HEK293 (cell line): ENCODE results near the gene NAPSA.

Source experiments
- ELK4 ChIP-seq: IDR thresholded peaks from 2 replicates; pipeline ENCODE4 v1.6.1; 2011; ENCODE audit warnings: mild to moderate bottlenecking, low read depth, low read length, borderline replicate concordance
- GLIS2 ChIP-seq: fragments of 450-650 bp; formaldehyde crosslinking; IDR thresholded peaks from 2 replicates; pipeline ENCODE4 v1.5.1; 2016; ENCODE audit warnings: missing biosample characterization, missing genetic modification characterization
- KLF17 ChIP-seq: fragments of 450-650 bp; formaldehyde crosslinking; IDR thresholded peaks from 2 replicates; pipeline ENCODE4 v1.5.1; 2016; ENCODE audit warnings: missing biosample characterization, missing genetic modification characterization
- MYNN ChIP-seq: fragments of 450-650 bp; formaldehyde crosslinking; IDR thresholded peaks from 2 replicates; pipeline ENCODE4 v1.5.1; 2016; ENCODE audit warnings: missing biosample characterization, missing genetic modification characterization, borderline replicate concordance
- MZF1 ChIP-seq: fragments of 450-650 bp; formaldehyde crosslinking; IDR thresholded peaks from 2 replicates; pipeline ENCODE4 v1.5.1; 2017; ENCODE audit warnings: missing biosample characterization, missing genetic modification characterization, borderline replicate concordance
- OSR2 ChIP-seq: fragments of 450-650 bp; formaldehyde crosslinking; IDR thresholded peaks from 2 replicates; pipeline ENCODE4 v1.5.1; 2016; ENCODE audit warnings: missing biosample characterization, missing genetic modification characterization
- OVOL3 ChIP-seq: fragments of 450-650 bp; formaldehyde crosslinking; IDR thresholded peaks from 2 replicates; pipeline ENCODE4 v1.5.1; 2016; ENCODE audit warnings: missing biosample characterization, missing genetic modification characterization
- PRDM1 ChIP-seq: fragments of 450-650 bp; formaldehyde crosslinking; IDR thresholded peaks from 2 replicates; pipeline ENCODE4; 2016; ENCODE audit warnings: missing biosample characterization, missing genetic modification characterization
- PRDM6 ChIP-seq: fragments of 450-650 bp; formaldehyde crosslinking; IDR thresholded peaks from 2 replicates; pipeline ENCODE4 v1.5.1; 2017; ENCODE audit warnings: missing biosample characterization, missing genetic modification characterization
- YY2 ChIP-seq: fragments of 450-650 bp; formaldehyde crosslinking; IDR thresholded peaks from 2 replicates; pipeline ENCODE4 v1.5.1; 2016; ENCODE audit warnings: missing biosample characterization, missing genetic modification characterization
- ZEB2 ChIP-seq: fragments of 450-650 bp; formaldehyde crosslinking; IDR thresholded peaks from 2 replicates; pipeline ENCODE4 v1.5.1; 2016; ENCODE audit warnings: missing biosample characterization, missing genetic modification characterization
- ZFHX2 ChIP-seq: fragments of 450-650 bp; formaldehyde crosslinking; conservative IDR thresholded peaks from 2 replicates; pipeline ENCODE4 v1.5.1; 2016; ENCODE audit warnings: missing biosample characterization, missing genetic modification characterization
- ZNF132 ChIP-seq: fragments of 450-650 bp; formaldehyde crosslinking; IDR thresholded peaks from 2 replicates; pipeline ENCODE4 v1.5.1; 2017; ENCODE audit warnings: missing biosample characterization, missing genetic modification characterization, borderline replicate concordance
- ZNF146 ChIP-seq: fragments of 450-650 bp; formaldehyde crosslinking; IDR thresholded peaks from 2 replicates; pipeline ENCODE4 v1.5.1; 2016; ENCODE audit warnings: missing biosample characterization, missing genetic modification characterization
- ZNF2 ChIP-seq: fragments of 450-650 bp; formaldehyde crosslinking; IDR thresholded peaks from 2 replicates; pipeline ENCODE4 v1.5.1; 2016; ENCODE audit warnings: missing biosample characterization, missing genetic modification characterization
- ZNF335 ChIP-seq: fragments of 450-650 bp; formaldehyde crosslinking; conservative IDR thresholded peaks from 2 replicates; pipeline ENCODE4 v1.5.1; 2016; ENCODE audit warnings: missing biosample characterization, missing genetic modification characterization
- ZNF416 ChIP-seq: fragments of 450-650 bp; formaldehyde crosslinking; IDR thresholded peaks from 2 replicates; pipeline ENCODE4 v1.5.1; 2016; ENCODE audit warnings: missing biosample characterization, missing genetic modification characterization
- ZNF488 ChIP-seq: fragments of 450-650 bp; formaldehyde crosslinking; IDR thresholded peaks from 2 replicates; pipeline ENCODE4 v1.5.1; 2016; ENCODE audit warnings: missing biosample characterization, missing genetic modification characterization
- ZNF530 ChIP-seq: fragments of 450-650 bp; formaldehyde crosslinking; IDR thresholded peaks from 2 replicates; pipeline ENCODE4 v1.5.1; 2016; ENCODE audit warnings: low read depth, missing biosample characterization, missing genetic modification characterization
- ZNF560 ChIP-seq: fragments of 450-650 bp; formaldehyde crosslinking; IDR thresholded peaks from 2 replicates; pipeline ENCODE4 v1.5.1; 2017; ENCODE audit warnings: missing biosample characterization, missing genetic modification characterization, borderline replicate concordance
- ZNF561 ChIP-seq: fragments of 450-650 bp; IDR thresholded peaks from 2 replicates; pipeline ENCODE4 v1.5.1; 2018; ENCODE audit warnings: missing biosample characterization, missing genetic modification characterization, borderline replicate concordance
- ZNF596 ChIP-seq: fragments of 450-650 bp; IDR thresholded peaks from 2 replicates; pipeline ENCODE4 v1.5.0; 2018; ENCODE audit warnings: missing biosample characterization, mild to moderate bottlenecking, missing genetic modification characterization, moderate library complexity
- ZNF664 ChIP-seq: fragments of 450-650 bp; formaldehyde crosslinking; IDR thresholded peaks from 2 replicates; pipeline ENCODE4 v1.5.1; 2016; ENCODE audit warnings: missing biosample characterization, missing genetic modification characterization
- TF ChIP-seq, protein P1 (sequence below): fragments of 450-650 bp; formaldehyde crosslinking; conservative IDR thresholded peaks from 2 replicates; pipeline ENCODE4 v1.5.1; 2016; ENCODE audit warnings: low read depth, missing biosample characterization, missing genetic modification characterization
- TF ChIP-seq, protein P2 (sequence below): fragments of 450-650 bp; formaldehyde crosslinking; IDR thresholded peaks from 2 replicates; pipeline ENCODE4 v1.5.1; 2016; ENCODE audit warnings: missing biosample characterization, missing genetic modification characterization
- TF ChIP-seq, protein P3 (sequence below): fragments of 450-650 bp; formaldehyde crosslinking; IDR thresholded peaks from 2 replicates; pipeline ENCODE4 v1.5.1; 2016; ENCODE audit warnings: missing biosample characterization, missing genetic modification characterization

The NAPSA gene

GRCh38 chr19:50368649-50369570, 3.5 kb upstream of the NAPSA start (continued):
- TF ChIP-seq, protein P1, sequence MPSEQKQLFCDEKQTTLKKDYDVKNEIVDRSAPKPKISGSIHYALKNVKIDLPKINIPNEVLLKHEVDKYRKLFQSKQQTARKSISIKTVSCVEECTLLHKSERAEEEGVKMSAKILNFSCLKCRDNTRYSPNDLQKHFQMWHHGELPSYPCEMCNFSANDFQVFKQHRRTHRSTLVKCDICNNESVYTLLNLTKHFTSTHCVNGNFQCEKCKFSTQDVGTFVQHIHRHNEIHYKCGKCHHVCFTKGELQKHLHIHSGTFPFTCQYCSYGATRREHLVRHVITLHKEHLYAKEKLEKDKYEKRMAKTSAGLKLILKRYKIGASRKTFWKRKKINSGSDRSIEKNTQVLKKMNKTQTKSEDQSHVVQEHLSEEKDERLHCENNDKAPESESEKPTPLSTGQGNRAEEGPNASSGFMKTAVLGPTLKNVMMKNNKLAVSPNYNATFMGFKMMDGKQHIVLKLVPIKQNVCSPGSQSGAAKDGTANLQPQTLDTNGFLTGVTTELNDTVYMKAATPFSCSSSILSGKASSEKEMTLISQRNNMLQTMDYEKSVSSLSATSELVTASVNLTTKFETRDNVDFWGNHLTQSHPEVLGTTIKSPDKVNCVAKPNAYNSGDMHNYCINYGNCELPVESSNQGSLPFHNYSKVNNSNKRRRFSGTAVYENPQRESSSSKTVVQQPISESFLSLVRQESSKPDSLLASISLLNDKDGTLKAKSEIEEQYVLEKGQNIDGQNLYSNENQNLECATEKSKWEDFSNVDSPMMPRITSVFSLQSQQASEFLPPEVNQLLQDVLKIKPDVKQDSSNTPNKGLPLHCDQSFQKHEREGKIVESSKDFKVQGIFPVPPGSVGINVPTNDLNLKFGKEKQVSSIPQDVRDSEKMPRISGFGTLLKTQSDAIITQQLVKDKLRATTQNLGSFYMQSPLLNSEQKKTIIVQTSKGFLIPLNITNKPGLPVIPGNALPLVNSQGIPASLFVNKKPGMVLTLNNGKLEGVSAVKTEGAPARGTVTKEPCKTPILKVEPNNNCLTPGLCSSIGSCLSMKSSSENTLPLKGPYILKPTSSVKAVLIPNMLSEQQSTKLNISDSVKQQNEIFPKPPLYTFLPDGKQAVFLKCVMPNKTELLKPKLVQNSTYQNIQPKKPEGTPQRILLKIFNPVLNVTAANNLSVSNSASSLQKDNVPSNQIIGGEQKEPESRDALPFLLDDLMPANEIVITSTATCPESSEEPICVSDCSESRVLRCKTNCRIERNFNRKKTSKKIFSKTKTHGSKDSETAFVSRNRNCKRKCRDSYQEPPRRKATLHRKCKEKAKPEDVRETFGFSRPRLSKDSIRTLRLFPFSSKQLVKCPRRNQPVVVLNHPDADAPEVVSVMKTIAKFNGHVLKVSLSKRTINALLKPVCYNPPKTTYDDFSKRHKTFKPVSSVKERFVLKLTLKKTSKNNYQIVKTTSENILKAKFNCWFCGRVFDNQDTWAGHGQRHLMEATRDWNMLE (tag by site-specific recombination), result 0 out of 2 replicates have a peak, but pooled peaks have one; percentile 17
- TF ChIP-seq ZNF664 (tag by site-specific recombination), result no peak
- no peak for TF ChIP-seq ZEB2 (tag by site-specific recombination)
- no peak for TF ChIP-seq GLIS2 (tag by site-specific recombination)
- no peak for TF ChIP-seq ZNF416 (tag by site-specific recombination)
- no peak; the same call in 1 of the 2 replicates for TF ChIP-seq ZNF561 (tag by site-specific recombination)
- TF ChIP-seq ZNF146 (tag by site-specific recombination), result no peak
- TF ChIP-seq, protein P2, sequence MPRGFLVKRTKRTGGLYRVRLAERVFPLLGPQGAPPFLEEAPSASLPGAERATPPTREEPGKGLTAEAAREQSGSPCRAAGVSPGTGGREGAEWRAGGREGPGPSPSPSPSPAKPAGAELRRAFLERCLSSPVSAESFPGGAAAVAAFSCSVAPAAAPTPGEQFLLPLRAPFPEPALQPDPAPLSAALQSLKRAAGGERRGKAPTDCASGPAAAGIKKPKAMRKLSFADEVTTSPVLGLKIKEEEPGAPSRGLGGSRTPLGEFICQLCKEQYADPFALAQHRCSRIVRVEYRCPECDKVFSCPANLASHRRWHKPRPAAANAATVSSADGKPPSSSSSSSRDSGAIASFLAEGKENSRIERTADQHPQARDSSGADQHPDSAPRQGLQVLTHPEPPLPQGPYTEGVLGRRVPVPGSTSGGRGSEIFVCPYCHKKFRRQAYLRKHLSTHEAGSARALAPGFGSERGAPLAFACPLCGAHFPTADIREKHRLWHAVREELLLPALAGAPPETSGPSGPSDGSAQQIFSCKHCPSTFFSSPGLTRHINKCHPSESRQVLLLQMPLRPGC, result no peak
- no peak for TF ChIP-seq ELK4
- no peak for TF ChIP-seq ZNF488 (tag by site-specific recombination)
- no peak for TF ChIP-seq ZNF560 (tag by site-specific recombination)
- no peak for TF ChIP-seq PRDM6 (tag by site-specific recombination)
- TF ChIP-seq OVOL3 (tag by site-specific recombination), result no peak
- no peak for TF ChIP-seq OSR2 (tag by site-specific recombination)
- no peak for TF ChIP-seq ZFHX2 (tag by site-specific recombination)
- no peak for TF ChIP-seq PRDM1
- no peak for TF ChIP-seq ZNF596 (tag by site-specific recombination)
- TF ChIP-seq ZNF335, result peak; percentile 78
- TF ChIP-seq ZNF2 (tag by site-specific recombination), result peak; percentile 91
- no peak for TF ChIP-seq MYNN (tag by site-specific recombination)
- TF ChIP-seq YY2, result no peak
- TF ChIP-seq MZF1 (tag by site-specific recombination), result peak; percentile 37; the same call in 1 of the 2 replicates
- 0 out of 2 replicates have a peak, but pooled peaks have one; percentile 15 for TF ChIP-seq KLF17 (tag by site-specific recombination)
- no peak for TF ChIP-seq ZNF530
- TF ChIP-seq, protein P3, sequence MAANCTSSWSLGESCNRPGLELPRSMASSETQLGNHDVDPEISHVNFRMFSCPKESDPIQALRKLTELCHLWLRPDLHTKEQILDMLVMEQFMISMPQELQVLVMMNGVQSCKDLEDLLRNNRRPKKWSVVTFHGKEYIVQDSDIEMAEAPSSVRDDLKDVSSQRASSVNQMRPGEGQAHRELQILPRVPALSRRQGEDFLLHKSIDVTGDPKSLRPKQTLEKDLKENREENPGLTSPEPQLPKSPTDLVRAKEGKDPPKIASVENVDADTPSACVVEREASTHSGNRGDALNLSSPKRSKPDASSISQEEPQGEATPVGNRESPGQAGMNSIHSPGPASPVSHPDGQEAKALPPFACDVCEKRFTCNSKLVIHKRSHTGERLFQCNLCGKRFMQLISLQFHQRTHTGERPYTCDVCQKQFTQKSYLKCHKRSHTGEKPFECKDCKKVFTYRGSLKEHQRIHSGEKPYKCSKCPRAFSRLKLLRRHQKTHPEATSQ (tag by site-specific recombination), result no peak
- no peak for TF ChIP-seq ZNF132 (tag by site-specific recombination)
